ENCODE measurements around the gene PPP1R36.
A peak's percentile ranks its signal among the peaks of the same experiment; 100 is the strongest.

PPP1R36 gene

GRCh38 chr14:64549791-64550620, at the start of gene PPP1R36:
PPP1R36 (plus strand) TSS chr14:64549961; CDS start chr14:64549998, 37 bp downstream.
- TF ChIP-seq CTCF (IDR thresholded peaks at IDR 0.05; ENCODE audit: borderline replicate concordance, control extremely low read depth, extremely low read depth, insufficient read depth, missing control alignments): no peak
- peak; percentile 58 for DNase-seq (ENCODE audit: low spot score)
- in situ Hi-C loops (cut with MboI; ENCODE audit: low sequenced_read_pairs, unreplicated experiment): no loop called here

GRCh38 chr14:64500088-64500487, 49.7 kb upstream of the PPP1R36 start:
- no peak for TF ChIP-seq CTCF (IDR thresholded peaks at IDR 0.05; ENCODE audit: borderline replicate concordance, control extremely low read depth, extremely low read depth, insufficient read depth, missing control alignments)
- in situ Hi-C loops (cut with MboI; ENCODE audit: low sequenced_read_pairs, unreplicated experiment): no loop called here
- DNase-seq (ENCODE audit: low spot score): no peak

- DNase-seq (ENCODE audit: low spot score): no peak
- no peak for TF ChIP-seq CTCF (IDR thresholded peaks at IDR 0.05; ENCODE audit: borderline replicate concordance, control extremely low read depth, extremely low read depth, insufficient read depth, missing control alignments)
- in situ Hi-C loops (cut with MboI; ENCODE audit: low sequenced_read_pairs, unreplicated experiment): no loop called here
Measured at GRCh38 chr14:64501411-64502171, 48.2 kb upstream of the PPP1R36 start.

- in situ Hi-C loops (cut with MboI; ENCODE audit: low sequenced_read_pairs, unreplicated experiment): no loop called here
- no peak for DNase-seq (ENCODE audit: low spot score)
- no peak for TF ChIP-seq CTCF (IDR thresholded peaks at IDR 0.05; ENCODE audit: borderline replicate concordance, control extremely low read depth, extremely low read depth, insufficient read depth, missing control alignments)
Measured at GRCh38 chr14:64502456-64502855, 47.3 kb upstream of the PPP1R36 start.

GRCh38 chr14:64502887-64503433, 46.8 kb upstream of the PPP1R36 start:
- no peak for TF ChIP-seq CTCF (IDR thresholded peaks at IDR 0.05; ENCODE audit: borderline replicate concordance, control extremely low read depth, extremely low read depth, insufficient read depth, missing control alignments)
- in situ Hi-C loops (cut with MboI; ENCODE audit: low sequenced_read_pairs, unreplicated experiment): no loop called here
- no peak for DNase-seq (ENCODE audit: low spot score)

GRCh38 chr14:64503434-64504309, 46.1 kb upstream of the PPP1R36 start, which contains the start of gene ZBTB25:
ZBTB25 (minus strand) TSS chr14:64503838; CDS start chr14:64490533, 13,305 bp downstream.
- no peak for TF ChIP-seq CTCF (IDR thresholded peaks at IDR 0.05; ENCODE audit: borderline replicate concordance, control extremely low read depth, extremely low read depth, insufficient read depth, missing control alignments)
- DNase-seq (ENCODE audit: low spot score): peak; percentile 89
- in situ Hi-C loops (cut with MboI; ENCODE audit: low sequenced_read_pairs, unreplicated experiment): no loop called here
